ENCODE results near the gene TRAPPC2L.

DNA sequence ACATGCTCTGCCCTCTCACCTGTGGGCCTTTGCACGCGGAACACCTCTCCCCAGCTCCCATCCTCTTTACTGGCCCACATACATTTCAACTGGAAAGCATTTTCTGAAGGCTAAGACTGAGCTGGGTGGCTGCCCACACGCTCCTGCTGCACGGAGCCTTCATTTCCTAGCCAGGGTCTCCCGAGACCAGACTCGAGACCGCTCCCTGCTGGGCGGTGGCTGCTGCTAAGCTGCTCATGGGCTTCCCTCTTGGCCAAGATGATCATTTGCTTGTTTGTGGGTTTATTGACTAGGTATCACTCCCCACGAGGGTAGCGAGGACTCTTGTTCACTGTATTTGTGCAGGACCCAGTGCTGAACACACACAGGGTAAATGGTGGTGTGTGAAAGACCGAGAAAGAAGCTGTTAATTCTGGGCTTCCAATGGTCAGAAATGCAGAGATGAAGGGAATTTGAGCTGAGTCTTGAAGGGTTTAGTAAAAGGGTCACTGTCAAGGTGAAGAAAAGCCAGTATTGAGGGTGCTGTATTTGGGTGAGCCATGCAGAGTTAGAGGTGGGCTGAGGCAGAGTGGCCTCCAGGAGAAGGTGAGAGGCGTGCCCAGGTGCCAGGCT, 907 bp downstream of the TRAPPC2L start:
- TF ChIP-seq RFX5 (IDR thresholded peaks at IDR 0.05; ENCODE audit: low read depth, low read length) (no peak), JUN (CRISPR knock-in tag; IDR thresholded peaks at IDR 0.05) (0 out of 2 replicates have a peak, but pooled peaks have one; percentile 8), ZNF331 (CRISPR knock-in tag; IDR thresholded peaks at IDR 0.05) (no peak), ZNF256 (CRISPR knock-in tag; conservative IDR thresholded peaks at IDR 0.05) (0 out of 2 replicates have a peak, but pooled peaks have one; percentile 26), RERE (CRISPR knock-in tag; IDR thresholded peaks at IDR 0.05; ENCODE audit: low read depth) (no peak), EZH2 (conservative IDR thresholded peaks at IDR 0.05; ENCODE audit: low read depth, low read length) (no peak), POLR2AphosphoS2 (IDR thresholded peaks at IDR 0.05; ENCODE audit: low read depth, low read length) (no peak), CREM (IDR thresholded peaks at IDR 0.05) (no peak), CREM (CRISPR knock-in tag; IDR thresholded peaks at IDR 0.05) (no peak), ZBTB33 (CRISPR knock-in tag; IDR thresholded peaks at IDR 0.05) (peak; percentile 30; the same call in 1 of the 2 replicates), ZNF30 (CRISPR knock-in tag; IDR thresholded peaks at IDR 0.05) (no peak), E2F5 (CRISPR knock-in tag; conservative IDR thresholded peaks at IDR 0.05) (no peak), MYC (CRISPR knock-in tag; IDR thresholded peaks at IDR 0.05; ENCODE audit: borderline replicate concordance) (peak; percentile 14; the same call in 1 of the 2 replicates)
- TF ChIP-seq, protein P1, sequence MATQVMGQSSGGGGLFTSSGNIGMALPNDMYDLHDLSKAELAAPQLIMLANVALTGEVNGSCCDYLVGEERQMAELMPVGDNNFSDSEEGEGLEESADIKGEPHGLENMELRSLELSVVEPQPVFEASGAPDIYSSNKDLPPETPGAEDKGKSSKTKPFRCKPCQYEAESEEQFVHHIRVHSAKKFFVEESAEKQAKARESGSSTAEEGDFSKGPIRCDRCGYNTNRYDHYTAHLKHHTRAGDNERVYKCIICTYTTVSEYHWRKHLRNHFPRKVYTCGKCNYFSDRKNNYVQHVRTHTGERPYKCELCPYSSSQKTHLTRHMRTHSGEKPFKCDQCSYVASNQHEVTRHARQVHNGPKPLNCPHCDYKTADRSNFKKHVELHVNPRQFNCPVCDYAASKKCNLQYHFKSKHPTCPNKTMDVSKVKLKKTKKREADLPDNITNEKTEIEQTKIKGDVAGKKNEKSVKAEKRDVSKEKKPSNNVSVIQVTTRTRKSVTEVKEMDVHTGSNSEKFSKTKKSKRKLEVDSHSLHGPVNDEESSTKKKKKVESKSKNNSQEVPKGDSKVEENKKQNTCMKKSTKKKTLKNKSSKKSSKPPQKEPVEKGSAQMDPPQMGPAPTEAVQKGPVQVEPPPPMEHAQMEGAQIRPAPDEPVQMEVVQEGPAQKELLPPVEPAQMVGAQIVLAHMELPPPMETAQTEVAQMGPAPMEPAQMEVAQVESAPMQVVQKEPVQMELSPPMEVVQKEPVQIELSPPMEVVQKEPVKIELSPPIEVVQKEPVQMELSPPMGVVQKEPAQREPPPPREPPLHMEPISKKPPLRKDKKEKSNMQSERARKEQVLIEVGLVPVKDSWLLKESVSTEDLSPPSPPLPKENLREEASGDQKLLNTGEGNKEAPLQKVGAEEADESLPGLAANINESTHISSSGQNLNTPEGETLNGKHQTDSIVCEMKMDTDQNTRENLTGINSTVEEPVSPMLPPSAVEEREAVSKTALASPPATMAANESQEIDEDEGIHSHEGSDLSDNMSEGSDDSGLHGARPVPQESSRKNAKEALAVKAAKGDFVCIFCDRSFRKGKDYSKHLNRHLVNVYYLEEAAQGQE (IDR thresholded peaks at IDR 0.05; ENCODE audit: borderline replicate concordance in 1 of 2, low read depth in 1 of 2, low read length in 2 of 2), result no peak
- TF ChIP-seq, protein P2, sequence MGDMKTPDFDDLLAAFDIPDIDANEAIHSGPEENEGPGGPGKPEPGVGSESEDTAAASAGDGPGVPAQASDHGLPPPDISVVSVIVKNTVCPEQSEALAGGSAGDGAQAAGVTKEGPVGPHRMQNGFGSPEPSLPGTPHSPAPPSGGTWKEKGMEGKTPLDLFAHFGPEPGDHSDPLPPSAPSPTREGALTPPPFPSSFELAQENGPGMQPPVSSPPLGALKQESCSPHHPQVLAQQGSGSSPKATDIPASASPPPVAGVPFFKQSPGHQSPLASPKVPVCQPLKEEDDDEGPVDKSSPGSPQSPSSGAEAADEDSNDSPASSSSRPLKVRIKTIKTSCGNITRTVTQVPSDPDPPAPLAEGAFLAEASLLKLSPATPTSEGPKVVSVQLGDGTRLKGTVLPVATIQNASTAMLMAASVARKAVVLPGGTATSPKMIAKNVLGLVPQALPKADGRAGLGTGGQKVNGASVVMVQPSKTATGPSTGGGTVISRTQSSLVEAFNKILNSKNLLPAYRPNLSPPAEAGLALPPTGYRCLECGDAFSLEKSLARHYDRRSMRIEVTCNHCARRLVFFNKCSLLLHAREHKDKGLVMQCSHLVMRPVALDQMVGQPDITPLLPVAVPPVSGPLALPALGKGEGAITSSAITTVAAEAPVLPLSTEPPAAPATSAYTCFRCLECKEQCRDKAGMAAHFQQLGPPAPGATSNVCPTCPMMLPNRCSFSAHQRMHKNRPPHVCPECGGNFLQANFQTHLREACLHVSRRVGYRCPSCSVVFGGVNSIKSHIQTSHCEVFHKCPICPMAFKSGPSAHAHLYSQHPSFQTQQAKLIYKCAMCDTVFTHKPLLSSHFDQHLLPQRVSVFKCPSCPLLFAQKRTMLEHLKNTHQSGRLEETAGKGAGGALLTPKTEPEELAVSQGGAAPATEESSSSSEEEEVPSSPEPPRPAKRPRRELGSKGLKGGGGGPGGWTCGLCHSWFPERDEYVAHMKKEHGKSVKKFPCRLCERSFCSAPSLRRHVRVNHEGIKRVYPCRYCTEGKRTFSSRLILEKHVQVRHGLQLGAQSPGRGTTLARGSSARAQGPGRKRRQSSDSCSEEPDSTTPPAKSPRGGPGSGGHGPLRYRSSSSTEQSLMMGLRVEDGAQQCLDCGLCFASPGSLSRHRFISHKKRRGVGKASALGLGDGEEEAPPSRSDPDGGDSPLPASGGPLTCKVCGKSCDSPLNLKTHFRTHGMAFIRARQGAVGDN (CRISPR knock-in tag; IDR thresholded peaks at IDR 0.05), result no peak

Measured in HepG2 (cell line).